GM18505 (cell line): ENCODE measurements around the gene KEAP1.
"Not testable (repeated sequence)": the region's sequence is repeated elsewhere in the genome, so short reads cannot be mapped to it uniquely, and the experiment has no call there.

Experiments
- ATAC-seq: cut with Tn5 transposase; IDR thresholded peaks from one replicate; pipeline ENCODE4 v1.9.1; 2021; ENCODE audit not compliant: unreplicated experiment
- POLR2A ChIP-seq: IDR thresholded peaks from 4 replicates; pipeline ENCODE4 v1.6.1; 2011; ENCODE audit warnings: borderline replicate concordance; ENCODE audit not compliant: insufficient read depth, insufficient read length; ENCODE audit errors: extremely low read depth

Gene KEAP1

DNA sequence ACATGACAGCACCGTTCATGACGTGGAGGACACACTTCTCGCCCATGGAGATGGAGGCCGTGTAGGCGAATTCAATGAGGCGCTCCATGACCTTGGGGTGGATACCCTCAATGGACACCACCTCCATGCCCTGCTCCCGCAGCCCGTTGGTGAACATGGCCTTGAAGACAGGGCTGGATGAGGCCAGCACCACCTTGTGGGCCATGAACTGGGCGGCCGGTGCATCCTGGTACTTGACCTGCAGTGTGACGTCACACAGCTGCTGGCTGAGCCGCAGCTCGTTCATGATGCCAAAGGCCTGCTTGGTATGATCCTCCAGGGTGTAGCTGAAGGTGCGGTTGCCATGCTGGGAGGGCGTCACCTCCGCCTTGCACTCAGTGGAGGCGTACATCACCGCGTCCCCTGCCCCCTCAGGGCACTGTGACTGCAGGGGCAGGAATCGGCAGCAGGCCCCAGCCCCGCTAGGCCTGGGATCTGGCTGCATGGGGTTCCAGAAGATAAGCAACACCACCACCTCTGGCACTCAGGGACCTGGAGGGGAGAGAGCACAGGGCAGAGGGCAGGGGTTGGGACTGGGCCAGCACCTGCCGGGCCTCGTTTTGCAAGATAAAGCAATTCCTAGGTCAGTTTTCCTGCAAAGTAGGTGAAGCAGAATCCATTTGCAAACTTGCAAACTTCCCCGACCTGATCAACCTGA is 3.5 kb downstream of the KEAP1 start:
- no peak for ATAC-seq
- no peak for TF ChIP-seq POLR2A

DNA sequence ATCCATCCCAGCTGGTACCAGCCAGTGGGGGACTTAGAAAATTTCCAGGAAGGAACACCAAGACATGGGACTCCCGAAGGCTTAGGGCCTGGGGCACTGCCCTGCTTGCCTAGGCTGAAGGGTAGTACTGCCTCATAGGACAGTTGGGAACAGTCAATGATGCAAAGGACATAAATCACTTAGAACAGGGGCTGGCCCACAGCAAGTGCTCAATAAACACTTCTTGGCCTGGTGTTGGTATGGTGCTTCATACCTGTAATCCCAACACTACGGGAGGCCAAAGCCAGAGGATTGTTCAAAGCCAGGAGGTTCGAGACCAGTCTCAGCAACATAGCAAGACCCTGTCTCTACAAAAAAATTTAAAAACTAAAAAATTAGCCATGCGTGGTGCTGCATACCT is 5.8 kb downstream of the KEAP1 start:
- ATAC-seq, result no peak
- no peak for TF ChIP-seq POLR2A

DNA sequence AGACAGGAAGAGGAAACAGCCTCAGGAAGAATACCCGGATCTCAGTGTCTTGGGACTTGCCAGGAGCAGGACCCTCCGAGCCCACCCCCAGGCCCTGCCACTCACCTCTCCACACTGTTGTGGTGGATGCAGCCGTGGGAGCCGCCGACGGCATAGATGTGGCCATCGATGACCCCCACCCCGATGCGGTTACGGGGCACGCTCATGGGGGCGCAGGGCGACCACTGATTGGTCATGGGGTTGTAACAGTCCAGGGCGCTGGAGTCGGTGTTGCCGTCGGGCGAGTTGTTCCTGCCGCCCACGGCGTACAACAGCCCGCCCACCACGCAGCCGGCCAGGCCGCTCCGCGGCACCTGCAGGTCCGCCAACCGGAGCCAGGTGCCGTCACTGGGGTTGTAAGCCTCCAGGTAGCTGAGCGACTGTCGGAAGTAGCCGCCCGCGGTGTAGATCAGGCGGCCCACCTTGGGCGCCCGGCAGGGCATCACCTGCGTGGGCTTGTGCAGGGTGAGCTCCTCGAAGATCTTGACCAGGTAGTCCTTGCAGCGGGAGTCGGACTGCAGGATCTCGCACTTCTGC is 11.6 kb downstream of the KEAP1 start:
- no peak for ATAC-seq
- no peak for TF ChIP-seq POLR2A

DNA sequence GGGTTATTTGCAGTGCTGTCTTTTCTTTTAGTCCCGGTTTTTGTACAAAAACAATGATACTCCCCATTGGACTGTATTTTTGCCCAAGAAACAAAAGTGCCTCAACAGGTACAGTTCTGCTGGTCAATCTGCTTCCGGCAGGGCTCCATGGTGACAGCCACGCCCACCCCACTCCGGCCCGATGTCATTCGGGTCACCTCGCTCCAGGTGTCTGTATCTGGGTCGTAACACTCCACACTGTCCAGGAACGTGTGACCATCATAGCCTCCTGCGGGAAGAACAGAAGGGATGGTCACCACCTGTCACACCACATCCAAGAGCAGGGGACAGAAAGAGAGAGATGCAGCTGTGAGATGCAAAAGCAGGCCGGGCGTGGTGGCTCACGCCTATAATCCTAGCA is 16.6 kb downstream of the KEAP1 start:
- no peak for TF ChIP-seq POLR2A
- no peak for ATAC-seq

DNA sequence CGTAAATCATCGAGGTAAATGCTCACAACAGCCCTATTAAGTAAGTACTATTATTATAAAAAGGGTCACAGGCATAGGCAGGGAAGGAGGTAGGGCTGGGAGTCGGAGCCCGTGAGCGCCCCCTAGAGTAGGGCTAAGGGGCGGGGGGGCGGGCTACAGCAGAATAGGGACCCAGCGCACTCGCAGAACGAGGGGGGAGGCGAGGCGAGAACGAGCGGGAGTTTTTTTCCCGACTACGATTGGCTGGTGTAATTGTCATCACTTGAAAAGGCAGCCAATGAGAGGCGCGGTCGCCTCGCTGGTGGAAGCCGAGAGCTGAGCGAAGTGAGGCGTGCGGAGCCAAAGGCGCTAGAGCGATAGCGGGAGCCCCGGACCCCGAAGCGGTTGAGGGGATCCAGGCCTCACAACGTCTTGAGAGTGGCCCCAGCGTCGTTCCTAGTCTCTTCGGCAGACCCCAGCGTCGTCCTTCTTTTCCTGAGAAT is 24.2 kb downstream of the KEAP1 start:
- ATAC-seq, result no peak
- TF ChIP-seq POLR2A, result no peak

- no peak for TF ChIP-seq POLR2A
- no peak for ATAC-seq
Observed at GRCh38 chr19:10478476-10478875, 24.7 kb downstream of the KEAP1 start.

DNA sequence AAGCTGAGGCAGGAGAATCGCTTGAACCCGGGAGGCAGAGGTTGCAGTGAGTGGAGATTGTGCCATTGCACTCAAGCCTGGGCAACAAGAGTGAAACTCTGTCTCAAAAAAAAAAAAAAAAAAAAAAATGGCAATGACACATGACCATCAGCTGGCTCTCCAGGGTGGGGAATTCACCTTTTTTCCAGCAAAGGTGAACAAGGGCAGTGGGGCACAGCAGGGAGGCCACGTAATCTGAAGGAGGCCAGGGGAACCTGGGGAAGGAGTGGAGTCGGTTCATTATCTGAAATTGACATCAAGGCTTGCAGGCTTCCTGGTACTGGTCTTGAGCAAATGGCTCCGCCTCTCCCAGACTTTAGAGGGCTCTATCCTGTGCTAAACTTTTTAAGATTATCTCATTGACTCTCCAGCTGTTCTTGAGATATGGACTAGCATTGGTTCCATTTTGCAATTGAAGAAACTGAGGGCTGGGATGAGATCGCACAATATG is 28.1 kb downstream of the KEAP1 start:
- ATAC-seq, result no peak
- no peak for TF ChIP-seq POLR2A

GRCh38 chr19:10473192-10473591 is 30.0 kb downstream of the KEAP1 start:
- TF ChIP-seq POLR2A, result no peak
- ATAC-seq, result no peak

- TF ChIP-seq POLR2A, result no peak
- ATAC-seq, result no peak
Observed at GRCh38 chr19:10471909-10472308, 31.2 kb downstream of the KEAP1 start.

GRCh38 chr19:10468133-10468532 is 35.0 kb downstream of the KEAP1 start:
- TF ChIP-seq POLR2A, result no peak

GRCh38 chr19:10467104-10467706 is 36.0 kb downstream of the KEAP1 start:
- ATAC-seq, result no peak
- no peak for TF ChIP-seq POLR2A

More at GRCh38 chr19:10468133-10468532, 35.0 kb downstream of the KEAP1 start:
- no peak for ATAC-seq

GRCh38 chr19:10464456-10464855 is 38.7 kb downstream of the KEAP1 start:
- ATAC-seq, result no peak
- no peak for TF ChIP-seq POLR2A

- ATAC-seq, result no peak
- no peak for TF ChIP-seq POLR2A
Observed at GRCh38 chr19:10462557-10462956, 40.6 kb downstream of the KEAP1 start.

DNA sequence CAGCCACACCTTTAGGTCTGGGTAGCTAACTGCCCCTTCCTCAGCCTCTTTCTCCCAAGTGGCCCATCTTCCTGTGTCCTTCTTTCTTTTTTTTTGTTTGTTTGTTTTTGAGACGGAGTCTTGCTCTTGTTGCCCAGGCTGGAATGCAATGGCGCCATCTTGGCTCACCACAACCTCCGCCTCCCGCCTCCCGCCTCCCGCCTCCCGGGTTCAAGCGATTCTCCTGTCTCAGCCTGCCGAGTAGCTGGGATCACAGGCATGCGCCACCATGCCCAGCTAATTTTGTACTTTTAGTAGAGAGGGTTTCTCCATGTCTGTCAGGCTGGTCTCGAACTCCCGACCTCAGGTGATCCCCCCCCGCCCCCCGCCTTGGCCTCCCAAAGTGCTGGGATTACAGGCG is 41.1 kb downstream of the KEAP1 start:
- ATAC-seq, result not testable (repeated sequence)
